GM12878 (cell line): ENCODE results near the gene NR2F1.

Experiments
- CEBPB ChIP-seq, 2 experiments: fragments of 150-350 bp in 1 of 2; IDR thresholded peaks; 2 replicates each; pipeline ENCODE4 v1.6.1; 2012 to 2014; ENCODE audit warnings: low read depth in 2 of 2, low read length in 2 of 2, borderline replicate concordance in 1 of 2, inconsistent platforms in 1 of 2
- EZH2 ChIP-seq: IDR thresholded peaks from 2 replicates; pipeline ENCODE4 v1.6.1; 2012; ENCODE audit warnings: low read depth, mild to moderate bottlenecking, control low read depth, inconsistent platforms, low read length, borderline replicate concordance; ENCODE audit not compliant: control insufficient read depth
- JUNB ChIP-seq: IDR thresholded peaks from 2 replicates; pipeline ENCODE4 v1.6.1; 2016; ENCODE audit warnings: antibody characterized with exemption, mild to moderate bottlenecking
- POLR2A ChIP-seq: IDR thresholded peaks from 2 replicates; pipeline ENCODE4 v1.6.1; 2011; ENCODE audit warnings: low read depth, mild to moderate bottlenecking, low read length
- RFX5 ChIP-seq: IDR thresholded peaks from 2 replicates; pipeline ENCODE4 v1.6.1; 2011; ENCODE audit warnings: low read depth, low read length, improper control_type of control experiment
- SUZ12 ChIP-seq: fragments of 200-600 bp; sonication (generic); IDR thresholded peaks from one replicate; pipeline ENCODE4 v1.6.1; 2018; ENCODE audit warnings: antibody characterized with exemption, mild to moderate bottlenecking; ENCODE audit not compliant: unreplicated experiment
- TF ChIP-seq, protein P1 (sequence below): IDR thresholded peaks from 2 replicates; pipeline ENCODE4 v1.6.1; 2011; ENCODE audit warnings: borderline replicate concordance, low read depth, mild to moderate bottlenecking, moderate library complexity, mixed read lengths, low read length; ENCODE audit not compliant: insufficient read depth; ENCODE audit errors: extremely low read length

DNA sequence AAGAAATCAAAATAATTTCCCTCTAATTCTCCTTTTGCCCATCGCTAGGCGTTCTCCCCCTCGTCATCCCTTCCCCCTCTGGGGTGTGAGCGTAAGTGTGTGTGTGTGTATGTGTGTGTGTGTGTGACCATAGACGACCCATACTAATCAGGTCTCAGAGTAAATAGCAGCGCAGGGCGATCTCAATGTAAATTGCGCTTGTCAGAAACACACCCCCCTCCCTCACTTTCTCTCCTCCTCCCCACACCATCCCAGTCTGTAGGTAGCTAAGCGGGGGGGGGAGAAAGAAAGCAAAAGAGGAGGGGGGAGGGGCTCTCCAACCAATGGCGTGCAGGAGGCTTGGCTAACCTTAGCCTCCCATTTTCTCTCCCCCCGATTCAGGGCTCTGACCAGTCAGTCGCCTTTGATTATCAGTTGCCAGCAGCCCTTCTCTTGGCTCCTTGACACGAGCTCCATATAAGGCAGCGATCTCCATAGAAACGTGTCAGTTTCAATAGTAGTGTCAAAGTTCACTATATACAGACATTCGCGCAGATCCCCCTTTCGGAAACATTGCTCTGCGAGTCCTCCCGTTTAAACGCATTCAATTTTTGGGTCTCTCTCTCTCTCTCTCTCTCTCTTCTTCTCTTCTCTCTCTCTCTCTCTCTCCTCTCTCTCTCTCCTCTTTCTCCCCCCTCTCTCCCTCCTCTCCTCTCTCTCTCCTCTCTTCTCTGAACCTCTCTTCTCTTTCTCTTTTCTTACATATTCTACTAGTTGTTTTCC, at the start of gene NR2F1:
- TF ChIP-seq POLR2A (no peak), SUZ12 (no peak), RFX5 (no peak), JUNB (no peak), EZH2 (no peak), CEBPB (IDR thresholded peaks at IDR 0.05; ENCODE audit: borderline replicate concordance in 1 of 2, low read depth in 2 of 2, low read length in 2 of 2) (no peak)
- TF ChIP-seq, protein P1, sequence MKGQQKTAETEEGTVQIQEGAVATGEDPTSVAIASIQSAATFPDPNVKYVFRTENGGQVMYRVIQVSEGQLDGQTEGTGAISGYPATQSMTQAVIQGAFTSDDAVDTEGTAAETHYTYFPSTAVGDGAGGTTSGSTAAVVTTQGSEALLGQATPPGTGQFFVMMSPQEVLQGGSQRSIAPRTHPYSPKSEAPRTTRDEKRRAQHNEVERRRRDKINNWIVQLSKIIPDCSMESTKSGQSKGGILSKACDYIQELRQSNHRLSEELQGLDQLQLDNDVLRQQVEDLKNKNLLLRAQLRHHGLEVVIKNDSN = no peak
